HCT116 (cell line): ENCODE measurements around the gene RNASEH2C. TPM values are rescaled to one million over a fixed set of nuclear protein-coding genes. Genes with fewer than 3 reads are reported as not detected.
"Not testable (repeated sequence)": the region's sequence is repeated elsewhere in the genome, so short reads cannot be mapped to it uniquely, and the experiment has no call there.

ENCODE experiments used
- ATAC-seq: fragments of 200-7000 bp; cut with Tn5 transposase; 2 replicates; pipeline ENCODE4 v1.9.1; 2020; ENCODE audit warnings: mild to moderate bottlenecking, moderate library complexity
- BruUV-seq: library from RNA; stranded (reverse); fragments of 400-500 nt; replicated peaks from 2 replicates; lab custom pipeline; 2021; lab: Mats Ljungman, UMichigan
- CTCF ChIA-PET: fragments of 300-600 bp; sonication (Branson Sonifier 250); formaldehyde crosslinking; loops from one replicate; lab custom pipeline; 2021; ENCODE audit warnings: antibody characterized with exemption; lab: Charles Lee
- POLR2A ChIA-PET: fragments of 300-600, 350-600 bp; sonication (Branson Sonifier 250); formaldehyde crosslinking; loops from one replicate; lab custom pipeline; 2021; ENCODE audit warnings: antibody characterized with exemption; lab: Charles Lee
- RAD21 ChIA-PET, 2 experiments: fragments of 300-600 bp; sonication (Branson Sonifier 250); formaldehyde crosslinking; loops; one replicate each; lab custom pipeline; 2023; ENCODE audit warnings: low total read pairs in 2 of 2; ENCODE audit not compliant: uncharacterized antibody in 2 of 2, unreplicated experiment in 2 of 2, low non-redundant PET in 1 of 2; lab: Charles Lee
- DNase-seq: peaks from one replicate; pipeline ENCODE4 v3.0.0-alpha.2; 2010; ENCODE audit warnings: low read depth, low spot score
- H2AFZ ChIP-seq: fragments of 200-600 bp; shearing (Covaris generic), sonication (generic); 2 replicates; pipeline ENCODE4 v1.6.1; 2017; ENCODE audit warnings: low read depth, mixed run types, mixed read lengths, antibody characterized with exemption, low read length; ENCODE audit not compliant: poor library complexity, severe bottlenecking
- H3K27ac ChIP-seq: 2 replicates; pipeline ENCODE4 v1.5.1; 2012; ENCODE audit warnings: low read depth, low read length
- H3K27me3 ChIP-seq: fragments of 200-600 bp; sonication (generic); 2 replicates; pipeline ENCODE4 v1.6.1; 2016; ENCODE audit warnings: mixed run types, low read length, mixed read lengths; ENCODE audit not compliant: insufficient read depth
- H3K36me3 ChIP-seq, 2 experiments: fragments of 200-500 bp in 1 of 2; fragments of 200-600 bp in 1 of 2; sonication (Bioruptor generic) in 1 of 2; sonication (generic) in 1 of 2; 2 replicates each; pipeline versions ENCODE4 v1.5.1 to v1.6.1; 2014 to 2016; ENCODE audit warnings: low read length in 2 of 2, inconsistent platforms in 1 of 2, mixed read lengths in 1 of 2, mixed run types in 1 of 2; ENCODE audit not compliant: insufficient read depth in 2 of 2, control insufficient read depth in 1 of 2
- H3K4me1 ChIP-seq, 2 experiments: fragments of 200-600 bp in 1 of 2; sonication (generic) in 1 of 2; 2 replicates each; pipeline versions ENCODE4 v1.5.1 to v1.6.1; 2012 to 2017; ENCODE audit warnings: low read length in 2 of 2, inconsistent platforms in 1 of 2, mild to moderate bottlenecking in 1 of 2, mixed read lengths in 1 of 2, mixed run types in 1 of 2, moderate library complexity in 1 of 2; ENCODE audit not compliant: insufficient read depth in 2 of 2, control insufficient read depth in 1 of 2
- H3K4me2 ChIP-seq: fragments of 200-600 bp; sonication (generic); 2 replicates; pipeline ENCODE4 v1.6.1; 2017; ENCODE audit warnings: mixed run types, low read length, mixed read lengths
- H3K4me3 ChIP-seq, 2 experiments: fragments of 200-600 bp in 1 of 2; sonication (generic) in 1 of 2; replicated peaks in 1 of 2; 2 replicates each; pipeline ENCODE4 v1.5.1; 2011 to 2016; ENCODE audit warnings: low read length in 2 of 2, control low read depth in 1 of 2, low read depth in 1 of 2, mild to moderate bottlenecking in 1 of 2, mixed read lengths in 1 of 2, mixed run types in 1 of 2
- H3K79me2 ChIP-seq: fragments of 200-600 bp; sonication (generic); 2 replicates; pipeline ENCODE4 v1.6.1; 2017; ENCODE audit warnings: mild to moderate bottlenecking, mixed run types, low read length, moderate library complexity, mixed read lengths; ENCODE audit not compliant: insufficient read depth
- H3K9ac ChIP-seq: fragments of 200-600 bp; sonication (generic); 2 replicates; pipeline ENCODE4 v1.6.1; 2016; ENCODE audit warnings: low read length, mixed read lengths
- H3K9me2 ChIP-seq: fragments of 200-600 bp; sonication (generic), shearing (Covaris generic); 2 replicates; pipeline ENCODE4 v1.6.1; 2017; ENCODE audit warnings: mixed run types, mild to moderate bottlenecking, moderate library complexity; ENCODE audit not compliant: insufficient read depth
- H3K9me3 ChIP-seq, 2 experiments: fragments of 200-500 bp in 1 of 2; fragments of 200-600 bp in 1 of 2; sonication (Bioruptor generic) in 1 of 2; sonication (generic) in 1 of 2; 2 replicates each; pipeline ENCODE4 v1.6.1; 2014 to 2017; ENCODE audit warnings: low read length in 2 of 2, mixed read lengths in 2 of 2, inconsistent platforms in 1 of 2, low read depth in 1 of 2, mild to moderate bottlenecking in 1 of 2, mixed run types in 1 of 2, moderate library complexity in 1 of 2; ENCODE audit not compliant: control insufficient read depth in 1 of 2, insufficient read depth in 1 of 2
- H4K20me1 ChIP-seq: fragments of 200-600 bp; sonication (generic), shearing (Covaris generic); 2 replicates; pipeline ENCODE4 v1.6.1; 2017; ENCODE audit warnings: mixed run types, mild to moderate bottlenecking, moderate library complexity; ENCODE audit not compliant: insufficient read depth
- CBX3 ChIP-seq: IDR thresholded peaks from 2 replicates; pipeline ENCODE4 v1.6.1; 2012; ENCODE audit warnings: low read depth
- EGR1 ChIP-seq: IDR thresholded peaks from 2 replicates; pipeline ENCODE4 v1.6.1; 2012; ENCODE audit warnings: low read depth
- MAX ChIP-seq: IDR thresholded peaks from 2 replicates; pipeline ENCODE4 v1.6.1; 2012
- POLR2A ChIP-seq: IDR thresholded peaks from 2 replicates; pipeline ENCODE4 v1.7.0; 2011; ENCODE audit warnings: borderline replicate concordance; ENCODE audit not compliant: insufficient read depth, insufficient read length; ENCODE audit errors: extremely low read depth
- SP1 ChIP-seq: IDR thresholded peaks from 2 replicates; pipeline ENCODE4 v1.6.1; 2012; ENCODE audit warnings: low read depth
- SRF ChIP-seq: IDR thresholded peaks from 2 replicates; pipeline ENCODE4 v1.6.1; 2012; ENCODE audit warnings: low read depth
- ZNF274 ChIP-seq: fragments of 200-500 bp; sonication (Bioruptor generic); IDR thresholded peaks from 2 replicates; pipeline ENCODE4 v1.6.1; 2014; ENCODE audit warnings: mild to moderate bottlenecking, low read depth, low read length, inconsistent platforms
- intact Hi-C: fragments of 100-400 bp; cut with micrococcal nuclease; formaldehyde crosslinking; loops from 2 replicates; pipeline ENCODE4 v1.10.0; 2022
- total RNA-seq: library from RNA; stranded (reverse); gene quantifications from one replicate; pipeline ENCODE4 v1.2.1, GENCODE V29; 2021; ENCODE audit not compliant: unreplicated experiment

Gene RNASEH2C
- total RNA-seq, 1 experiment from 2014 or later = 28.5 TPM

GRCh38 chr11:65709661-65710060 is 10.9 kb downstream of the RNASEH2C start:
- Histone ChIP-seq H3K79me2 (peaks cover 22% of the 10 kb centered on the region; the same call in 1 of the 2 replicates), H4K20me1 (no peaks in the 10 kb centered on the region), H3K36me3 (peaks cover 4 to 15% of the 10 kb centered on the region in 2 experiments; a peak in 3 of 4 replicates), H3K9ac (no peak overlapping the region), H3K4me1 (peaks cover 10 to 33% of the 10 kb centered on the region in 2 experiments; a peak in 3 of 4 replicates), H3K27ac (no peak overlapping the region), H3K4me2 (no peak overlapping the region), H3K9me2 (no peaks in the 10 kb centered on the region), H2AFZ (no peak overlapping the region), H3K9me3 (no peaks in the 10 kb centered on the region), H3K4me3 (no peak overlapping the region), H3K27me3 (no peaks in the 10 kb centered on the region)
- ChIA-PET RAD21 (no interaction called here), POLR2A (no interaction called here), CTCF (interaction anchor here (1.2 kb wide), 1 partner anchor 11 kb away, joined by 3 read pairs; the partner anchor contains the start of gene RNASEH2C)
- intact Hi-C loops = loop anchor here (5.0 kb wide), 2 partner anchors 73 to 163 kb away; partner anchors contain the start of genes AP5B1 and EFEMP2
- no peak for DNase-seq
- ATAC-seq = no peak
- TF ChIP-seq MAX (no peak), SRF (peak; percentile 80; the same call in 1 of the 2 replicates)
- no TSS peak for BruUV-seq

DNA sequence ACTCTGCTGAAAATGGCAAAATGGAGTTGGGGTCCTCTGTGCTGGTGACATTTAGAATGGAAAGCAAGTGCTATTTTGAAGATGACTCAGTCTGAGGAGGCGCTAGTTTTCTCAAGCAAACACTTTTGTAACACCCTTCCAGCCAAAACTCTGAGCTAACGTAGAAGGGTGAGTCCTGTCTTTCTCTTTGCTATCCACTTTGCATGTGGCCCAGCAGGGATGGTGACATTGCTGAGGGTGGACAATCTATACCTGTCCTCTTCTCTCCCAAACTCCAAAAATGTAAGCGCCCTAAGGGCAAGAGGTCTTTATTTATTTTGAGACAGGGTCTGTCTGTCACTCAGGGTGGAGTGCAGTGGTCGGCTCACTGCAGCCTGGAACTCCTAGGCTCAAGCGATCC is 12.1 kb downstream of the RNASEH2C start:
- Histone ChIP-seq H3K9me2 (no peaks in the 10 kb centered on the region), H3K79me2 (peaks cover 10% of the 10 kb centered on the region; the same call in 1 of the 2 replicates), H3K9ac (no peak overlapping the region), H3K27me3 (no peaks in the 10 kb centered on the region), H3K4me1 (peaks cover 10 to 33% of the 10 kb centered on the region in 2 experiments; a peak in 3 of 4 replicates), H3K36me3 (peaks cover 0 to 4% of the 10 kb centered on the region in 2 experiments; a peak in 2 of 4 replicates), H3K9me3 (no peaks in the 10 kb centered on the region), H4K20me1 (no peaks in the 10 kb centered on the region), H2AFZ (no peak overlapping the region), H3K27ac (no peak overlapping the region), H3K4me2 (no peak overlapping the region), H3K4me3 (no peak overlapping the region)
- no peak for ATAC-seq
- TF ChIP-seq POLR2A = no peak
- TF ChIP-seq SP1 = no peak
- no peak for TF ChIP-seq ZNF274
- TF ChIP-seq EGR1 = no peak
- TF ChIP-seq CBX3 = no peak
- BruUV-seq = no TSS peak
- RAD21 ChIA-PET = no interaction called here
- CTCF ChIA-PET = no interaction called here
- DNase-seq = no peak
- POLR2A ChIA-PET = no interaction called here
- intact Hi-C loops = no loop called here

GRCh38 chr11:65707002-65707401 is 13.6 kb downstream of the RNASEH2C start:
- CTCF ChIA-PET, H3K4me3 ChIP-seq, H3K79me2 ChIP-seq, H3K4me2 ChIP-seq, H2AFZ ChIP-seq, H4K20me1 ChIP-seq, BruUV-seq, intact Hi-C loops, H3K27ac ChIP-seq, POLR2A ChIA-PET, DNase-seq, H3K36me3 ChIP-seq, RAD21 ChIA-PET, H3K9ac ChIP-seq, ATAC-seq, H3K27me3 ChIP-seq, H3K9me2 ChIP-seq, H3K9me3 ChIP-seq: not testable (repeated sequence)
- peaks cover 7 to 23% of the 10 kb centered on the region in 2 experiments; a peak in 3 of 4 replicates for H3K4me1 ChIP-seq
